ENCODE measurements around the gene KIF26B.

KIF26B gene

GRCh38 chr1:245684166-245684565 lies 529.4 kb downstream of the KIF26B start:
- Histone ChIP-seq H3K4me3 (ENCODE audit: low read length) (no peak overlapping the region), H3K4me1 (ENCODE audit: insufficient read depth, low read length) (no peaks in the 10 kb centered on the region), H3K27me3 (ENCODE audit: insufficient read depth, low read length) (peaks cover 18% of the 10 kb centered on the region), H3K36me3 (ENCODE audit: insufficient read depth, low read length) (no peaks in the 10 kb centered on the region), H3K27ac (ENCODE audit: low read depth, low read length) (no peak overlapping the region), H3K9me3 (ENCODE audit: insufficient read depth, low read depth, low read length) (no peaks in the 10 kb centered on the region), H3K9ac (ENCODE audit: low read depth, low read length) (no peak overlapping the region)
- 97% methylated on average over 19 of the region's 19 CpGs for WGBS

- Histone ChIP-seq H3K27me3 (ENCODE audit: insufficient read depth, low read length) (peaks cover 18% of the 10 kb centered on the region), H3K9ac (ENCODE audit: low read depth, low read length) (no peak overlapping the region), H3K27ac (ENCODE audit: low read depth, low read length) (no peak overlapping the region), H3K4me3 (ENCODE audit: low read length) (no peak overlapping the region), H3K36me3 (ENCODE audit: insufficient read depth, low read length) (no peaks in the 10 kb centered on the region), H3K9me3 (ENCODE audit: insufficient read depth, low read depth, low read length) (no peaks in the 10 kb centered on the region), H3K4me1 (ENCODE audit: insufficient read depth, low read length) (no peaks in the 10 kb centered on the region)
- WGBS, result 91% methylated on average over 7 of the region's 7 CpGs
Measured at GRCh38 chr1:245684571-245684970, 529.8 kb downstream of the KIF26B start.

- Histone ChIP-seq H3K36me3 (ENCODE audit: insufficient read depth, low read length) (no peaks in the 10 kb centered on the region), H3K9ac (ENCODE audit: low read depth, low read length) (no peak overlapping the region), H3K9me3 (ENCODE audit: insufficient read depth, low read depth, low read length) (no peaks in the 10 kb centered on the region), H3K4me1 (ENCODE audit: insufficient read depth, low read length) (no peaks in the 10 kb centered on the region), H3K27me3 (ENCODE audit: insufficient read depth, low read length) (peaks cover 18% of the 10 kb centered on the region), H3K4me3 (ENCODE audit: low read length) (no peak overlapping the region), H3K27ac (ENCODE audit: low read depth, low read length) (no peak overlapping the region)
- WGBS, result 93% methylated on average over 45 of the region's 45 CpGs
Measured at GRCh38 chr1:245685111-245685810, 530.5 kb downstream of the KIF26B start.

GRCh38 chr1:245686006-245686405 lies 531.2 kb downstream of the KIF26B start:
- Histone ChIP-seq H3K9ac (ENCODE audit: low read depth, low read length) (no peak overlapping the region), H3K9me3 (ENCODE audit: insufficient read depth, low read depth, low read length) (no peaks in the 10 kb centered on the region), H3K27me3 (ENCODE audit: insufficient read depth, low read length) (peaks cover 18% of the 10 kb centered on the region), H3K27ac (ENCODE audit: low read depth, low read length) (no peak overlapping the region), H3K4me3 (ENCODE audit: low read length) (no peak overlapping the region), H3K4me1 (ENCODE audit: insufficient read depth, low read length) (no peaks in the 10 kb centered on the region), H3K36me3 (ENCODE audit: insufficient read depth, low read length) (no peaks in the 10 kb centered on the region)
- 96% methylated on average over 25 of the region's 25 CpGs for WGBS

GRCh38 chr1:245686446-245687030 lies 531.8 kb downstream of the KIF26B start:
- no peak overlapping the region for H3K4me3 ChIP-seq (ENCODE audit: low read length)
- H3K27me3 ChIP-seq (ENCODE audit: insufficient read depth, low read length), result peaks cover 18% of the 10 kb centered on the region
- no peaks in the 10 kb centered on the region for H3K4me1 ChIP-seq (ENCODE audit: insufficient read depth, low read length)
- 94% methylated on average over 30 of the region's 30 CpGs for WGBS
- no peaks in the 10 kb centered on the region for H3K9me3 ChIP-seq (ENCODE audit: insufficient read depth, low read depth, low read length)
- H3K27ac ChIP-seq (ENCODE audit: low read depth, low read length), result no peak overlapping the region
- no peak overlapping the region for H3K9ac ChIP-seq (ENCODE audit: low read depth, low read length)
- no peaks in the 10 kb centered on the region for H3K36me3 ChIP-seq (ENCODE audit: insufficient read depth, low read length)

- H3K4me3 ChIP-seq (ENCODE audit: low read length), result no peak overlapping the region
- H3K9ac ChIP-seq (ENCODE audit: low read depth, low read length), result no peak overlapping the region
- H3K4me1 ChIP-seq (ENCODE audit: insufficient read depth, low read length), result no peaks in the 10 kb centered on the region
- H3K27ac ChIP-seq (ENCODE audit: low read depth, low read length), result no peak overlapping the region
- H3K36me3 ChIP-seq (ENCODE audit: insufficient read depth, low read length), result no peaks in the 10 kb centered on the region
- H3K27me3 ChIP-seq (ENCODE audit: insufficient read depth, low read length), result peaks cover 18% of the 10 kb centered on the region
- H3K9me3 ChIP-seq (ENCODE audit: insufficient read depth, low read depth, low read length), result no peaks in the 10 kb centered on the region
- 93% methylated on average over 20 of the region's 20 CpGs for WGBS
Measured at GRCh38 chr1:245687152-245687635, 532.4 kb downstream of the KIF26B start.

- H3K4me3 ChIP-seq (ENCODE audit: low read length), result peak overlapping the region; percentile 40
- 82% methylated on average over 74 of the region's 74 CpGs for WGBS
Measured at GRCh38 chr1:245687636-245688535, 533.1 kb downstream of the KIF26B start.

GRCh38 chr1:245688536-245689453 lies 534.0 kb downstream of the KIF26B start:
- 90% methylated on average over 63 of the region's 63 CpGs for WGBS
- Histone ChIP-seq H3K4me1 (ENCODE audit: insufficient read depth, low read length) (no peaks in the 10 kb centered on the region), H3K27me3 (ENCODE audit: insufficient read depth, low read length) (peaks cover 18% of the 10 kb centered on the region), H3K9ac (ENCODE audit: low read depth, low read length) (no peak overlapping the region; the same call in 1 of the 2 replicates), H3K9me3 (ENCODE audit: insufficient read depth, low read depth, low read length) (no peaks in the 10 kb centered on the region), H3K4me3 (ENCODE audit: low read length) (peak overlapping the region; percentile 40; the same call in 1 of the 2 replicates), H3K36me3 (ENCODE audit: insufficient read depth, low read length) (no peaks in the 10 kb centered on the region), H3K27ac (ENCODE audit: low read depth, low read length) (no peak overlapping the region)

More at GRCh38 chr1:245687636-245688535, 533.1 kb downstream of the KIF26B start:
- Histone ChIP-seq H3K36me3 (ENCODE audit: insufficient read depth, low read length) (no peaks in the 10 kb centered on the region), H3K27ac (ENCODE audit: low read depth, low read length) (no peak overlapping the region), H3K9ac (ENCODE audit: low read depth, low read length) (peak overlapping the region; percentile 25; the same call in 1 of the 2 replicates), H3K9me3 (ENCODE audit: insufficient read depth, low read depth, low read length) (no peaks in the 10 kb centered on the region), H3K27me3 (ENCODE audit: insufficient read depth, low read length) (peaks cover 18% of the 10 kb centered on the region), H3K4me1 (ENCODE audit: insufficient read depth, low read length) (no peaks in the 10 kb centered on the region)

- no peaks in the 10 kb centered on the region for H3K4me1 ChIP-seq (ENCODE audit: insufficient read depth, low read length)
- no peaks in the 10 kb centered on the region for H3K9me3 ChIP-seq (ENCODE audit: insufficient read depth, low read depth, low read length)
- no peak overlapping the region for H3K4me3 ChIP-seq (ENCODE audit: low read length)
- H3K27me3 ChIP-seq (ENCODE audit: insufficient read depth, low read length), result peaks cover 18% of the 10 kb centered on the region
- 94% methylated on average over 6 of the region's 9 CpGs for WGBS
- H3K27ac ChIP-seq (ENCODE audit: low read depth, low read length), result no peak overlapping the region
- H3K9ac ChIP-seq (ENCODE audit: low read depth, low read length), result no peak overlapping the region
- no peaks in the 10 kb centered on the region for H3K36me3 ChIP-seq (ENCODE audit: insufficient read depth, low read length)
Measured at GRCh38 chr1:245690156-245690690, 535.4 kb downstream of the KIF26B start.

- H3K4me3 ChIP-seq (ENCODE audit: low read length), result no peak overlapping the region
- no peaks in the 10 kb centered on the region for H3K36me3 ChIP-seq (ENCODE audit: insufficient read depth, low read length)
- H3K4me1 ChIP-seq (ENCODE audit: insufficient read depth, low read length), result no peaks in the 10 kb centered on the region
- H3K27me3 ChIP-seq (ENCODE audit: insufficient read depth, low read length), result peaks cover 18% of the 10 kb centered on the region
- no peak overlapping the region for H3K27ac ChIP-seq (ENCODE audit: low read depth, low read length)
- H3K9me3 ChIP-seq (ENCODE audit: insufficient read depth, low read depth, low read length), result no peaks in the 10 kb centered on the region
- H3K9ac ChIP-seq (ENCODE audit: low read depth, low read length), result no peak overlapping the region
- WGBS, result 92% methylated on average over 13 of the region's 13 CpGs
Measured at GRCh38 chr1:245690946-245691541, 536.3 kb downstream of the KIF26B start.

Data from HUES64 (cell line).